ENCODE measurements around the gene KRTAP10-4.

DNA sequence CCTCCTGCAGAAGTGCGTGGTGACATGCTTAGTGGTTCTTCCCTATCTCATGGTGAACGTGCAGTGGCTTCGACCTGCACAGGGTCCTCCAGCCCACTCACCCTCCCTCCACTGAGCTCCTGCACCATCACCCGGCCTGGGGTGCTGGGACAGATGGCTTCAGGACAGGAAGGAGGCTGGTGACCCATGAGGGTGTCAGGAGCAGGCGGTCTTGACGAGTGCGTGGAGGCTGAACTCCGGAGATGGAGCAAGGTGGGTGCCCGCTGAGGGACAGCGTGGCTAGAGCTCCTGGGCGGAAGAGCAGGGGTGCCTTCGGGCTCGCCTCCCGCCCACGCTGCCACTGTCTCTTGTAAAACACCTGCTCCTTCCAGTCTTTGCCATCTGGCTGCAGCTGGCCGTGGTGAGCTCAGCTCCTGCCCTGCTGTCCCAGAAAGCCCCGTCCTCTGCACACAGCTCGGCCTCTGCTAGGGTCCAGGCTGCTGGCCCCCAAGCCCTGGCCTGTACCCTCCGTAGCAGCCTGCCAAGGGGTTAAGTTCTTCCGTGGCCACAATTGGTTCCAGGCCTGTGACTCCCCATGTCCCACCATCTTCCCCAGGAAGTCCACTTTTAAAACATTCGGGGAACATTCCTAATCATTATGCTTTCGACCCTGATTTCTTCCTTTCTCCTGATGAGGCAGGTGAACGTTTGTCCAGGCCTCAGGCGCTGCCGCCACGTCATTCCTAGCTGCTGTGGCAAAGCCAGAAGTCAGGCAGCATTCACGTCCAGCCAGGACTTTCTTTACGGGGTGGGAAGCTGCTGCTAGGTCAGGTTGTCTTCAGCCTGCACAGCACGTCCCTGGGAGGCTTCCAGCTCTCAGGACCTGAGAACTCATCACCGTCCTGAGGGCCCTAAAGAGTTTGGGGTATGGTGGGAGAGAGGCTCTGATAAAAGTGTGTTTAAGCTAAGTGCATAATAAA is 41.6 kb upstream of the KRTAP10-4 start:
- TF ChIP-seq, protein P1, sequence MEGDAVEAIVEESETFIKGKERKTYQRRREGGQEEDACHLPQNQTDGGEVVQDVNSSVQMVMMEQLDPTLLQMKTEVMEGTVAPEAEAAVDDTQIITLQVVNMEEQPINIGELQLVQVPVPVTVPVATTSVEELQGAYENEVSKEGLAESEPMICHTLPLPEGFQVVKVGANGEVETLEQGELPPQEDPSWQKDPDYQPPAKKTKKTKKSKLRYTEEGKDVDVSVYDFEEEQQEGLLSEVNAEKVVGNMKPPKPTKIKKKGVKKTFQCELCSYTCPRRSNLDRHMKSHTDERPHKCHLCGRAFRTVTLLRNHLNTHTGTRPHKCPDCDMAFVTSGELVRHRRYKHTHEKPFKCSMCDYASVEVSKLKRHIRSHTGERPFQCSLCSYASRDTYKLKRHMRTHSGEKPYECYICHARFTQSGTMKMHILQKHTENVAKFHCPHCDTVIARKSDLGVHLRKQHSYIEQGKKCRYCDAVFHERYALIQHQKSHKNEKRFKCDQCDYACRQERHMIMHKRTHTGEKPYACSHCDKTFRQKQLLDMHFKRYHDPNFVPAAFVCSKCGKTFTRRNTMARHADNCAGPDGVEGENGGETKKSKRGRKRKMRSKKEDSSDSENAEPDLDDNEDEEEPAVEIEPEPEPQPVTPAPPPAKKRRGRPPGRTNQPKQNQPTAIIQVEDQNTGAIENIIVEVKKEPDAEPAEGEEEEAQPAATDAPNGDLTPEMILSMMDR (IDR thresholded peaks at IDR 0.05 in 2 of 3, conservative IDR thresholded peaks at IDR 0.05 in 1 of 3; ENCODE audit: borderline replicate concordance in 1 of 3, insufficient read depth in 1 of 3, low read depth in 2 of 3, low read length in 2 of 3), result no peak
- no peak for TF ChIP-seq EZH2 (IDR thresholded peaks at IDR 0.05)
- TF ChIP-seq, protein P2, sequence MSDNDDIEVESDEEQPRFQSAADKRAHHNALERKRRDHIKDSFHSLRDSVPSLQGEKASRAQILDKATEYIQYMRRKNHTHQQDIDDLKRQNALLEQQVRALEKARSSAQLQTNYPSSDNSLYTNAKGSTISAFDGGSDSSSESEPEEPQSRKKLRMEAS (IDR thresholded peaks at IDR 0.05), result no peak
- TF ChIP-seq, protein P3, sequence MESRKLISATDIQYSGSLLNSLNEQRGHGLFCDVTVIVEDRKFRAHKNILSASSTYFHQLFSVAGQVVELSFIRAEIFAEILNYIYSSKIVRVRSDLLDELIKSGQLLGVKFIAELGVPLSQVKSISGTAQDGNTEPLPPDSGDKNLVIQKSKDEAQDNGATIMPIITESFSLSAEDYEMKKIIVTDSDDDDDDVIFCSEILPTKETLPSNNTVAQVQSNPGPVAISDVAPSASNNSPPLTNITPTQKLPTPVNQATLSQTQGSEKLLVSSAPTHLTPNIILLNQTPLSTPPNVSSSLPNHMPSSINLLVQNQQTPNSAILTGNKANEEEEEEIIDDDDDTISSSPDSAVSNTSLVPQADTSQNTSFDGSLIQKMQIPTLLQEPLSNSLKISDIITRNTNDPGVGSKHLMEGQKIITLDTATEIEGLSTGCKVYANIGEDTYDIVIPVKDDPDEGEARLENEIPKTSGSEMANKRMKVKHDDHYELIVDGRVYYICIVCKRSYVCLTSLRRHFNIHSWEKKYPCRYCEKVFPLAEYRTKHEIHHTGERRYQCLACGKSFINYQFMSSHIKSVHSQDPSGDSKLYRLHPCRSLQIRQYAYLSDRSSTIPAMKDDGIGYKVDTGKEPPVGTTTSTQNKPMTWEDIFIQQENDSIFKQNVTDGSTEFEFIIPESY (IDR thresholded peaks at IDR 0.05; ENCODE audit: extremely low read depth, insufficient replicate concordance, low read length), result no peak
- TF ChIP-seq POLR2A (IDR thresholded peaks at IDR 0.05; ENCODE audit: borderline replicate concordance, extremely low read depth, insufficient read depth, insufficient read length), result no peak
- no peak for TF ChIP-seq CEBPB (IDR thresholded peaks at IDR 0.05; ENCODE audit: low read depth)
- no peak for TF ChIP-seq EGR1 (IDR thresholded peaks at IDR 0.05; ENCODE audit: low read depth)
- no peak for TF ChIP-seq POLR2AphosphoS5 (IDR thresholded peaks at IDR 0.05; ENCODE audit: low read depth, low read length)
- TF ChIP-seq ZNF274 (IDR thresholded peaks at IDR 0.05; ENCODE audit: low read depth, low read length), result no peak
- TF ChIP-seq TCF7L2 (IDR thresholded peaks at IDR 0.05; ENCODE audit: borderline replicate concordance, extremely low read depth, insufficient read depth, insufficient read length), result no peak
- TF ChIP-seq EZH2phosphoT487 (IDR thresholded peaks at IDR 0.05; ENCODE audit: borderline replicate concordance), result no peak
- no peak for TF ChIP-seq SRF (IDR thresholded peaks at IDR 0.05; ENCODE audit: low read depth)
- TF ChIP-seq, protein P4, sequence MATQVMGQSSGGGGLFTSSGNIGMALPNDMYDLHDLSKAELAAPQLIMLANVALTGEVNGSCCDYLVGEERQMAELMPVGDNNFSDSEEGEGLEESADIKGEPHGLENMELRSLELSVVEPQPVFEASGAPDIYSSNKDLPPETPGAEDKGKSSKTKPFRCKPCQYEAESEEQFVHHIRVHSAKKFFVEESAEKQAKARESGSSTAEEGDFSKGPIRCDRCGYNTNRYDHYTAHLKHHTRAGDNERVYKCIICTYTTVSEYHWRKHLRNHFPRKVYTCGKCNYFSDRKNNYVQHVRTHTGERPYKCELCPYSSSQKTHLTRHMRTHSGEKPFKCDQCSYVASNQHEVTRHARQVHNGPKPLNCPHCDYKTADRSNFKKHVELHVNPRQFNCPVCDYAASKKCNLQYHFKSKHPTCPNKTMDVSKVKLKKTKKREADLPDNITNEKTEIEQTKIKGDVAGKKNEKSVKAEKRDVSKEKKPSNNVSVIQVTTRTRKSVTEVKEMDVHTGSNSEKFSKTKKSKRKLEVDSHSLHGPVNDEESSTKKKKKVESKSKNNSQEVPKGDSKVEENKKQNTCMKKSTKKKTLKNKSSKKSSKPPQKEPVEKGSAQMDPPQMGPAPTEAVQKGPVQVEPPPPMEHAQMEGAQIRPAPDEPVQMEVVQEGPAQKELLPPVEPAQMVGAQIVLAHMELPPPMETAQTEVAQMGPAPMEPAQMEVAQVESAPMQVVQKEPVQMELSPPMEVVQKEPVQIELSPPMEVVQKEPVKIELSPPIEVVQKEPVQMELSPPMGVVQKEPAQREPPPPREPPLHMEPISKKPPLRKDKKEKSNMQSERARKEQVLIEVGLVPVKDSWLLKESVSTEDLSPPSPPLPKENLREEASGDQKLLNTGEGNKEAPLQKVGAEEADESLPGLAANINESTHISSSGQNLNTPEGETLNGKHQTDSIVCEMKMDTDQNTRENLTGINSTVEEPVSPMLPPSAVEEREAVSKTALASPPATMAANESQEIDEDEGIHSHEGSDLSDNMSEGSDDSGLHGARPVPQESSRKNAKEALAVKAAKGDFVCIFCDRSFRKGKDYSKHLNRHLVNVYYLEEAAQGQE (IDR thresholded peaks at IDR 0.05; ENCODE audit: low read depth), result no peak
- no peak for TF ChIP-seq FOSL1 (IDR thresholded peaks at IDR 0.05; ENCODE audit: low read depth)
